HepG2 (cell line): ENCODE measurements around the gene SIGLEC7. TPM values are rescaled to one million over a fixed set of nuclear protein-coding genes. Genes with fewer than 3 reads are reported as not detected.

Experiments used
- ATAC-seq: fragments of 200-7000 bp; cut with Tn5 transposase; 3 replicates; pipeline ENCODE4 v1.9.1; 2020; ENCODE audit warnings: mild to moderate bottlenecking, moderate library complexity
- BruUV-seq: library from RNA; stranded (reverse); fragments of 400-500 nt; replicated peaks from 2 replicates; lab custom pipeline; 2021; lab: Mats Ljungman, UMichigan
- CTCF ChIA-PET: fragments of 300-600 bp; formaldehyde crosslinking; extraction: SDS; loops from one replicate; lab custom pipeline; 2021; ENCODE audit warnings: low total read pairs, inconsistent platforms, low intra/inter-chr PET ratio; lab: Yijun Ruan, JAX
- POLR2A ChIA-PET: fragments of 350-600 bp; sonication (Branson Sonifier 250); formaldehyde crosslinking; loops from one replicate; lab custom pipeline; 2020; ENCODE audit warnings: antibody characterized with exemption, inconsistent platforms; lab: Yijun Ruan, JAX
- DNase-seq: peaks from one replicate; pipeline ENCODE4 v3.0.0-alpha.2; 2015; ENCODE audit warnings: low spot score
- FAIRE-seq: peaks from 3 replicates; lab custom pipeline; 2011; peaks lifted over from hg19 to GRCh38; lab: Jason Lieb, UNC
- H2AFZ ChIP-seq: one replicate; pipeline ENCODE4 v1.6.1; 2011; ENCODE audit warnings: low read length, inconsistent platforms
- H3K27ac ChIP-seq: fragments of 300-600 bp; 3 replicates; pipeline ENCODE4 v1.8.0; 2011; ENCODE audit warnings: mixed run types, mild to moderate bottlenecking, mixed read lengths, low read length, inconsistent platforms; ENCODE audit not compliant: insufficient read depth; ENCODE audit errors: extremely low read length
- H3K27me3 ChIP-seq, 2 experiments: fragments of 200-600 bp in 1 of 2; 2 replicates in 1 of 2; 3 replicates in 1 of 2; pipeline versions ENCODE4 v1.6.0 to v1.8.0; 2011; ENCODE audit warnings: low read length in 2 of 2, mild to moderate bottlenecking in 2 of 2, moderate library complexity in 2 of 2, inconsistent platforms in 1 of 2; ENCODE audit not compliant: insufficient read depth in 2 of 2, control insufficient read depth in 1 of 2
- H3K36me3 ChIP-seq, 2 experiments: fragments of 200-600 bp in 1 of 2; replicated peaks in 1 of 2; 2 replicates in 1 of 2; 3 replicates in 1 of 2; pipeline versions ENCODE4 v1.5.1 to v1.8.0; 2011; ENCODE audit warnings: low read length in 2 of 2, inconsistent platforms in 1 of 2; ENCODE audit not compliant: insufficient read depth in 2 of 2, control insufficient read depth in 1 of 2
- H3K4me1 ChIP-seq: 2 replicates; pipeline ENCODE4 v1.5.1; 2012; ENCODE audit warnings: low read length, inconsistent platforms; ENCODE audit not compliant: insufficient read depth
- H3K4me2 ChIP-seq: 2 replicates; pipeline ENCODE4 v1.6.0; 2011; ENCODE audit warnings: low read depth, low read length, inconsistent platforms
- H3K4me3 ChIP-seq, 3 experiments: fragments of 200-600 bp in 1 of 3; sonication (generic), shearing (Covaris generic) in 1 of 3; replicated peaks in 1 of 3; 2 replicates each; pipeline ENCODE4 v1.5.1; 2011 to 2016; ENCODE audit warnings: low read length in 3 of 3, inconsistent platforms in 2 of 3, low read depth in 2 of 3, mild to moderate bottlenecking in 2 of 3, control low read depth in 1 of 3, mixed read lengths in 1 of 3; ENCODE audit not compliant: insufficient read depth in 1 of 3
- H3K79me2 ChIP-seq: one replicate; pipeline ENCODE4 v1.6.1; 2011; ENCODE audit warnings: low read length, inconsistent platforms; ENCODE audit not compliant: insufficient read depth
- H3K9ac ChIP-seq: 2 replicates; pipeline ENCODE4 v1.6.0; 2011; ENCODE audit warnings: mild to moderate bottlenecking, low read depth, low read length, inconsistent platforms; ENCODE audit not compliant: insufficient read depth
- H3K9me3 ChIP-seq: 2 replicates; pipeline ENCODE4 v1.5.1; 2012; ENCODE audit warnings: mild to moderate bottlenecking, low read length
- H4K20me1 ChIP-seq: 2 replicates; pipeline ENCODE4 v1.6.0; 2011; ENCODE audit warnings: inconsistent platforms, mild to moderate bottlenecking, low read length, moderate library complexity; ENCODE audit not compliant: insufficient read depth
- BRD4 ChIP-seq: sonication (generic); formaldehyde crosslinking; IDR thresholded peaks from 2 replicates; pipeline ENCODE4 v1.4.0; 2020; ENCODE audit warnings: missing genetic modification reagents
- EHMT2 ChIP-seq: fragments of 200-600 bp; sonication (generic); IDR thresholded peaks from 2 replicates; pipeline ENCODE4 v1.7.0; 2017; ENCODE audit warnings: antibody characterized with exemption, low read depth, low read length, borderline replicate concordance
- KLF9 ChIP-seq: IDR thresholded peaks from 2 replicates; pipeline ENCODE4 v1.6.1; 2016; ENCODE audit warnings: low read depth
- MATR3 ChIP-seq: sonication (generic); formaldehyde crosslinking; IDR thresholded peaks from 2 replicates; pipeline ENCODE4 v1.4.0; 2020; ENCODE audit warnings: missing genetic modification reagents
- MTF2 ChIP-seq: sonication (generic); formaldehyde crosslinking; IDR thresholded peaks from 2 replicates; pipeline ENCODE4 v1.5.0; 2020; ENCODE audit warnings: missing genetic modification reagents, borderline replicate concordance
- NFE2L2 ChIP-seq: fragments of 150-350 bp; IDR thresholded peaks from 2 replicates; pipeline ENCODE4 v1.6.1; 2014; ENCODE audit warnings: low read length
- NR2F6 ChIP-seq, 2 experiments: IDR thresholded peaks; 2 replicates each; pipeline ENCODE4 v1.6.1; 2016; ENCODE audit warnings: antibody characterized with exemption in 1 of 2, mild to moderate bottlenecking in 1 of 2
- SRSF9 ChIP-seq: fragments of 200-400 bp; formaldehyde crosslinking; IDR thresholded peaks from 2 replicates; pipeline ENCODE4 v1.6.1; 2018; ENCODE audit warnings: borderline replicate concordance, mild to moderate bottlenecking, low read depth, low read length; ENCODE audit not compliant: insufficient read depth, poor library complexity, severe bottlenecking
- TRIM24 ChIP-seq: sonication (generic); formaldehyde crosslinking; IDR thresholded peaks from 2 replicates; pipeline ENCODE4 v1.8.0; 2022; ENCODE audit warnings: mild to moderate bottlenecking, missing genetic modification reagents
- ZNF337 ChIP-seq: sonication (generic); formaldehyde crosslinking; IDR thresholded peaks from 2 replicates; pipeline ENCODE4 v1.5.1; 2020; ENCODE audit warnings: missing genetic modification reagents, low read depth, mild to moderate bottlenecking, borderline replicate concordance
- whole genome bisulfite sequencing: methylation state at CpG from one replicate; pipeline ENCODE4 v1.1.6; 2017; ENCODE audit warnings: low lambda C conversion rate; 5-methylcytosine and 5-hydroxymethylcytosine counted together
- in situ Hi-C: cut with HindIII; loops from 2 replicates; pipeline ENCODE4 v1.10.0; 2017; ENCODE audit warnings: low pct_unique_long_range_greater_than_20kb; ENCODE audit not compliant: extremely low pct_ligation_motif_present
- intact Hi-C: fragments of 100-400 bp; cut with micrococcal nuclease; formaldehyde crosslinking; loops from one replicate; pipeline ENCODE4 v1.10.0; 2022; ENCODE audit not compliant: unreplicated experiment
- polyA plus RNA-seq, 8 experiments: library from polyadenylated mRNA; depleted of rRNA in 3 of 8; stranded (reverse) in 7 of 8; unstranded in 1 of 8; fragments of >200 nt; fragmentation: Illumina TruSeq in 4 of 8; extraction: Trizol in 4 of 8; gene quantifications; 2 replicates each; pipeline versions ENCODE4 v1.2.1 to v1.2.3, GENCODE V29; 2011 to 2016; ENCODE audit warnings: low read depth in 4 of 8, missing spikeins in 1 of 8, mixed read lengths in 1 of 8; ENCODE audit not compliant: insufficient read depth in 1 of 8
- total RNA-seq, 5 experiments: library from RNA; depleted of rRNA; stranded (reverse); fragments of >200 nt; fragmentation: Illumina TruSeq; extraction: Trizol; gene quantifications; 2 replicates each; pipeline ENCODE4 v1.2.3, GENCODE V29; 2016; ENCODE audit warnings: low read depth in 1 of 5
- TF ChIP-seq, protein P1 (sequence below): sonication (generic); formaldehyde crosslinking; IDR thresholded peaks from 2 replicates; pipeline ENCODE4 v1.4.0; 2020; ENCODE audit warnings: missing genetic modification reagents, borderline replicate concordance

SIGLEC7 gene
- total and polyA plus RNA-seq, 2 of the 13 experiments (the other 11 are each of a cell fraction or from before 2014, with no cell fraction given), result not detected

DNA sequence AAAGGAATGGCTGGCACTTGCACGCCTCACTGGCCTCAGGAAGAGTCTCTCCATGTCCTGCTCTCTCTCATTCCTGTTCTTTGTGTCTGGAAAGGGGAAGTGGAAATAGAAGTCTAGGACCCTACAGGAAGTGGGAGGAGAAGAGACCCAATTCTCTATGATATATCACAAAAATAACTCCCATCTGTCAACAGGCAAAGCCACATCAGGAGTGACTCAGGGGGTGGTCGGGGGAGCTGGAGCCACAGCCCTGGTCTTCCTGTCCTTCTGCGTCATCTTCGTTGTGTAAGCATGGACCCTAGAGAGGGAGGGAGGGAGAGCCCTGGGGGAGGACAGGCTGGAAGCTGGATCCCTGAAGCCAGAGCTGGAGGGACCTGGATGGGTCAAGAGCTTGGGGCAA, 14.3 kb upstream of the SIGLEC7 start (continued):
- no peak for TF ChIP-seq KLF9
- TF ChIP-seq MATR3 (CRISPR knock-in tag), result no peak

DNA sequence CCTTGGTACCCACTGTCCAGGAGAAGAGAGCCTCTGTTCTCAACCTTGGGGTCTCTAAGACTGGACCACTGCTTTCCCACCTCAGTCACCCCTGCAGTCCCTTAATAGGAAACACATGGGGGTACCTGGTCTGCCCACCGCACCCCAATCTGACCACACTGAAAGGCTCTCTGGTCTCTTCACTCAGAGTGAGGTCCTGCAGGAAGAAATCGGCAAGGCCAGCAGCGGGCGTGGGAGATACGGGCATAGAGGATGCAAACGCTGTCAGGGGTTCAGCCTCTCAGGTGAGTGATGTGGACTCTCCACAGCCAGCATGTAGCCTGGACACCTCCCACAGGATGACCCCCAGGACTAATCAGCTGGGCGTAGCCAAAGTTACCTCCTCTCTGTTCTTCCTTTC, 13.9 kb upstream of the SIGLEC7 start:
- ATAC-seq, result no peak
- Histone ChIP-seq H3K4me2 (no peak overlapping the region), H3K79me2 (no peaks in the 10 kb centered on the region), H3K4me3 (no peak overlapping the region), H3K36me3 (no peaks in the 10 kb centered on the region), H4K20me1 (no peaks in the 10 kb centered on the region), H3K9ac (no peak overlapping the region), H3K27me3 (peaks cover 4 to 45% of the 10 kb centered on the region in 2 experiments; a peak in 4 of 5 replicates), H2AFZ (no peak overlapping the region), H3K27ac (no peak overlapping the region), H3K4me1 (no peaks in the 10 kb centered on the region), H3K9me3 (no peaks in the 10 kb centered on the region)
- intact Hi-C loops, result no loop called here
- no TSS peak for BruUV-seq
- in situ Hi-C loops, result no loop called here
- WGBS, result 21% methylated on average over 5 of the region's 7 CpGs
- ChIA-PET POLR2A (no interaction called here), CTCF (no interaction called here)
- TF ChIP-seq, protein P1, sequence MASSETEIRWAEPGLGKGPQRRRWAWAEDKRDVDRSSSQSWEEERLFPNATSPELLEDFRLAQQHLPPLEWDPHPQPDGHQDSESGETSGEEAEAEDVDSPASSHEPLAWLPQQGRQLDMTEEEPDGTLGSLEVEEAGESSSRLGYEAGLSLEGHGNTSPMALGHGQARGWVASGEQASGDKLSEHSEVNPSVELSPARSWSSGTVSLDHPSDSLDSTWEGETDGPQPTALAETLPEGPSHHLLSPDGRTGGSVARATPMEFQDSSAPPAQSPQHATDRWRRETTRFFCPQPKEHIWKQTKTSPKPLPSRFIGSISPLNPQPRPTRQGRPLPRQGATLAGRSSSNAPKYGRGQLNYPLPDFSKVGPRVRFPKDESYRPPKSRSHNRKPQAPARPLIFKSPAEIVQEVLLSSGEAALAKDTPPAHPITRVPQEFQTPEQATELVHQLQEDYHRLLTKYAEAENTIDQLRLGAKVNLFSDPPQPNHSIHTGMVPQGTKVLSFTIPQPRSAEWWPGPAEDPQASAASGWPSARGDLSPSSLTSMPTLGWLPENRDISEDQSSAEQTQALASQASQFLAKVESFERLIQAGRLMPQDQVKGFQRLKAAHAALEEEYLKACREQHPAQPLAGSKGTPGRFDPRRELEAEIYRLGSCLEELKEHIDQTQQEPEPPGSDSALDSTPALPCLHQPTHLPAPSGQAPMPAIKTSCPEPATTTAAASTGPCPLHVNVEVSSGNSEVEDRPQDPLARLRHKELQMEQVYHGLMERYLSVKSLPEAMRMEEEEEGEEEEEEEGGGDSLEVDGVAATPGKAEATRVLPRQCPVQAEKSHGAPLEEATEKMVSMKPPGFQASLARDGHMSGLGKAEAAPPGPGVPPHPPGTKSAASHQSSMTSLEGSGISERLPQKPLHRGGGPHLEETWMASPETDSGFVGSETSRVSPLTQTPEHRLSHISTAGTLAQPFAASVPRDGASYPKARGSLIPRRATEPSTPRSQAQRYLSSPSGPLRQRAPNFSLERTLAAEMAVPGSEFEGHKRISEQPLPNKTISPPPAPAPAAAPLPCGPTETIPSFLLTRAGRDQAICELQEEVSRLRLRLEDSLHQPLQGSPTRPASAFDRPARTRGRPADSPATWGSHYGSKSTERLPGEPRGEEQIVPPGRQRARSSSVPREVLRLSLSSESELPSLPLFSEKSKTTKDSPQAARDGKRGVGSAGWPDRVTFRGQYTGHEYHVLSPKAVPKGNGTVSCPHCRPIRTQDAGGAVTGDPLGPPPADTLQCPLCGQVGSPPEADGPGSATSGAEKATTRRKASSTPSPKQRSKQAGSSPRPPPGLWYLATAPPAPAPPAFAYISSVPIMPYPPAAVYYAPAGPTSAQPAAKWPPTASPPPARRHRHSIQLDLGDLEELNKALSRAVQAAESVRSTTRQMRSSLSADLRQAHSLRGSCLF, result no peak
- no peak for TF ChIP-seq TRIM24 (CRISPR knock-in tag)
- TF ChIP-seq NFE2L2, result no peak
- TF ChIP-seq MTF2 (CRISPR knock-in tag), result no peak
- TF ChIP-seq EHMT2, result no peak
- no peak for TF ChIP-seq ZNF337 (CRISPR knock-in tag)
- TF ChIP-seq NR2F6 (IDR thresholded peaks at IDR 0.05), result no peak
- TF ChIP-seq NR2F6 (CRISPR knock-in tag; IDR thresholded peaks at IDR 0.05), result no peak
- no peak for TF ChIP-seq SRSF9
- TF ChIP-seq BRD4 (CRISPR knock-in tag), result no peak
- FAIRE-seq, result no peak
- no peak for DNase-seq
